Endodermal cell (in vitro differentiated cells): ENCODE data around the gene MYL10. TPM values are rescaled to one million over a fixed set of nuclear protein-coding genes. Genes with fewer than 3 reads are reported as not detected.

Source experiments
- DNase-seq: peaks from one replicate; pipeline ENCODE4 v3.0.0-alpha.2; 2017
- H3K27ac ChIP-seq: 2 replicates; pipeline ENCODE4 v1.5.1; 2013; ENCODE audit warnings: mild to moderate bottlenecking, low read depth, low read length, moderate library complexity
- H3K27me3 ChIP-seq: 2 replicates; pipeline ENCODE4 v1.6.1; 2013; ENCODE audit warnings: mild to moderate bottlenecking, low read length, moderate library complexity; ENCODE audit not compliant: insufficient read depth, control insufficient read depth, poor library complexity, severe bottlenecking
- H3K36me3 ChIP-seq: 2 replicates; pipeline ENCODE4 v1.7.0; 2013; ENCODE audit warnings: mild to moderate bottlenecking, low read length, moderate library complexity; ENCODE audit not compliant: control insufficient read depth, insufficient read depth
- H3K4me1 ChIP-seq: one replicate; pipeline ENCODE4 v1.7.0; 2013; ENCODE audit warnings: low read length; ENCODE audit not compliant: control insufficient read depth, insufficient read depth
- H3K4me3 ChIP-seq: 2 replicates; pipeline ENCODE4 v1.5.1; 2013; ENCODE audit warnings: mild to moderate bottlenecking, low read length, moderate library complexity
- H3K9ac ChIP-seq: 2 replicates; pipeline ENCODE4 v1.6.1; 2013; ENCODE audit warnings: mild to moderate bottlenecking, low read length, moderate library complexity; ENCODE audit not compliant: poor library complexity, severe bottlenecking; ENCODE audit errors: extremely low read depth
- H3K9me3 ChIP-seq: 2 replicates; pipeline ENCODE4 v1.6.1; 2013; ENCODE audit warnings: mild to moderate bottlenecking, low read length, moderate library complexity; ENCODE audit not compliant: control insufficient read depth
- H3K27ac Mint-ChIP-seq: 2 replicates; pipeline ENCODE4 v1.8.0; 2020; ENCODE audit warnings: mixed read lengths
- H3K27me3 Mint-ChIP-seq: 2 replicates; pipeline ENCODE4 v1.8.0; 2021; ENCODE audit warnings: mild to moderate bottlenecking, mixed read lengths; ENCODE audit not compliant: insufficient read depth
- H3K36me3 Mint-ChIP-seq: 2 replicates; pipeline ENCODE4 v1.8.0; 2020; ENCODE audit warnings: low read depth, mixed read lengths
- H3K4me1 Mint-ChIP-seq: 2 replicates; pipeline ENCODE4 v1.8.0; 2020; ENCODE audit warnings: mixed read lengths
- H3K4me3 Mint-ChIP-seq: 2 replicates; pipeline ENCODE4 v1.8.0; 2020; ENCODE audit warnings: mild to moderate bottlenecking, moderate library complexity, mixed read lengths
- H3K9me3 Mint-ChIP-seq: 2 replicates; pipeline ENCODE4 v1.8.0; 2020; ENCODE audit warnings: mild to moderate bottlenecking, mixed read lengths
- WGBS, 2 experiments: methylation state at CpG; one replicate each; pipeline versions ENCODE4 v1.1.5 to v1.1.7; 2013; ENCODE audit warnings: missing lambda C conversion rate in 2 of 2, mixed read lengths in 1 of 2; ENCODE audit not compliant: insufficient coverage in 1 of 2, insufficient read length in 1 of 2; 5-methylcytosine and 5-hydroxymethylcytosine counted together
- total RNA-seq, 2 donors: library from RNA; stranded (reverse); fragmentation: NEBNext Ultra II Directional in 1 of 2; extraction: Animal tissue kit (Norgen Biotek cat#: 25700) in 1 of 2; gene quantifications; 2 replicates in 1 of 2; 3 replicates in 1 of 2; pipeline ENCODE4 v1.2.1, GENCODE V29; 2021
- TF ChIP-seq, protein P1 (sequence below): fragments of 200-600 bp; sonication (generic); conservative IDR thresholded peaks from 2 replicates; pipeline ENCODE4 v1.5.0; 2021; ENCODE audit warnings: antibody characterized with exemption, mild to moderate bottlenecking

Gene MYL10
- total RNA-seq, 2 donors from 2014 or later, result not detected

DNA sequence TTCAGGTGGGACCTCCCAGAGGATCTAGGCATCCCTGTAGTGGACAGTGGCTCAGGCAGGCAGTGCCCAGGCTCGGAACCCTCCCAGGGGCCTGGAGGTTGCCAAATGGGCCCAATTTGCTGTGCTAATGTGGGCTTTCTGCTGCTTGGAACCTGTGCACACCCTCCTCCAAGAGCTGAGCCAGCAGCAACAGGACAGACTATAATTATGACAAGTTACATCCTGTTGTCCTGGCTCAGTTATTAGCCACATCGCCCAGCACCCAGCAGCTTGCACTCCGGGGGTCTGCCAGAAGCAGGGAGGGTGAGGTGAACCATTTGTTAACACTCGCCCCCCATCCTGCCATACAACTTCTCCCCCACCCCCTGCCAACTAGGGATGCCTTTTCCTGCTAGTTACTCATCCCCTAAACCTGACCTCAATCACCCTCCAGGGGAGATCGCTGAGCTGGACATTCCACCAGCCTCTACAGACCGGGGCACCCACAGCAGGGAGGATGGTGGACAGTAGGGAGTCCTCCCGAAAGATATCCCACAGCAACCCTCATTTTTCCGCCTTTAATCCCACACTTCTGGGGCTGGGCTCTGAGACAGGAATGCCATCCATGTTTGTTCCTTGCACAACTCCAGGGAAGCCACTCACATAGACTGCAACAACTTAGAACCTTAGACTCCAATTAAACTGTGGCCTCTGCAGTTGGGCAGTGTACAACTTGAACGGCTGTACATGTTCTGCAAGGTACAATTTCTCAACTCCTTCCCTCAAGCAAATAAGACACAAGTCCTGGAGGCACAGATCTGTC is 7.9 kb upstream of the MYL10 start:
- H3K9ac ChIP-seq, result no peak overlapping the region
- TF ChIP-seq, protein P1, sequence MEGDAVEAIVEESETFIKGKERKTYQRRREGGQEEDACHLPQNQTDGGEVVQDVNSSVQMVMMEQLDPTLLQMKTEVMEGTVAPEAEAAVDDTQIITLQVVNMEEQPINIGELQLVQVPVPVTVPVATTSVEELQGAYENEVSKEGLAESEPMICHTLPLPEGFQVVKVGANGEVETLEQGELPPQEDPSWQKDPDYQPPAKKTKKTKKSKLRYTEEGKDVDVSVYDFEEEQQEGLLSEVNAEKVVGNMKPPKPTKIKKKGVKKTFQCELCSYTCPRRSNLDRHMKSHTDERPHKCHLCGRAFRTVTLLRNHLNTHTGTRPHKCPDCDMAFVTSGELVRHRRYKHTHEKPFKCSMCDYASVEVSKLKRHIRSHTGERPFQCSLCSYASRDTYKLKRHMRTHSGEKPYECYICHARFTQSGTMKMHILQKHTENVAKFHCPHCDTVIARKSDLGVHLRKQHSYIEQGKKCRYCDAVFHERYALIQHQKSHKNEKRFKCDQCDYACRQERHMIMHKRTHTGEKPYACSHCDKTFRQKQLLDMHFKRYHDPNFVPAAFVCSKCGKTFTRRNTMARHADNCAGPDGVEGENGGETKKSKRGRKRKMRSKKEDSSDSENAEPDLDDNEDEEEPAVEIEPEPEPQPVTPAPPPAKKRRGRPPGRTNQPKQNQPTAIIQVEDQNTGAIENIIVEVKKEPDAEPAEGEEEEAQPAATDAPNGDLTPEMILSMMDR, result no peak
- H3K27ac ChIP-seq, result no peak overlapping the region
- Mint-ChIP-seq H3K4me1 (no peaks in the 10 kb centered on the region), H3K9me3 (peaks cover 4% of the 10 kb centered on the region), H3K4me3 (no peak overlapping the region), H3K27ac (no peak overlapping the region), H3K36me3 (no peaks in the 10 kb centered on the region), H3K27me3 (no peaks in the 10 kb centered on the region)
- no peaks in the 10 kb centered on the region for H3K36me3 ChIP-seq
- no peaks in the 10 kb centered on the region for H3K9me3 ChIP-seq
- no peak for DNase-seq
- H3K4me1 ChIP-seq, result no peaks in the 10 kb centered on the region
- 78 to 100% methylated on average over 2 to 9 of the region's 9 CpGs for WGBS, 2 experiments
- H3K27me3 ChIP-seq, result no peaks in the 10 kb centered on the region
- H3K4me3 ChIP-seq, result no peak overlapping the region

DNA sequence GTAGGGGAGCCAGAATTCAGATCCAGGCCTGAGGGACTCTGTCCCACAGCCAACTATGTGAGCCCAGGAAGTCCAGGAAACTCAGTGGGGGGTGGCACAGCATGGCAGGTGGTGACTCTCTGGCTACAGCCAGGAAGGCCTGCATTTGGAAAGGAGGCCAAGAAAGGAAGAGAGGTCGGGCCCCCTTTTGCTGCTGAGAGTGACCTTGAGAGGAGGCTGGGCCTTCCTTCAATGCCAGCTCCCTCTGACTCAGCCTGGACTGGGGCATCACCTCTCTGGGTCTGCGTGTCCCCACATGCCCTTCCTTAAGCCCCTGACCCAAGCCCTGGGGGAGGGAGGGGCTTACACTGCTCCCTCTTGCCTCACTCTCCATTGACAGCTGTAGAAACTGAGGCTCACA is 6.4 kb upstream of the MYL10 start:
- no peaks in the 10 kb centered on the region for H3K27me3 ChIP-seq
- H3K4me3 ChIP-seq, result no peak overlapping the region
- Mint-ChIP-seq H3K27ac (no peak overlapping the region), H3K9me3 (peaks cover 4% of the 10 kb centered on the region), H3K27me3 (no peaks in the 10 kb centered on the region), H3K4me1 (no peaks in the 10 kb centered on the region), H3K4me3 (no peak overlapping the region), H3K36me3 (no peaks in the 10 kb centered on the region)
- no peaks in the 10 kb centered on the region for H3K9me3 ChIP-seq
- TF ChIP-seq, protein P1, result no peak
- no peaks in the 10 kb centered on the region for H3K36me3 ChIP-seq
- no peak overlapping the region for H3K27ac ChIP-seq
- no peak for DNase-seq
- WGBS, 2 experiments, result 71 to 78% methylated on average over 1 to 2 of the region's 2 CpGs
- H3K4me1 ChIP-seq, result no peaks in the 10 kb centered on the region
- no peak overlapping the region for H3K9ac ChIP-seq

DNA sequence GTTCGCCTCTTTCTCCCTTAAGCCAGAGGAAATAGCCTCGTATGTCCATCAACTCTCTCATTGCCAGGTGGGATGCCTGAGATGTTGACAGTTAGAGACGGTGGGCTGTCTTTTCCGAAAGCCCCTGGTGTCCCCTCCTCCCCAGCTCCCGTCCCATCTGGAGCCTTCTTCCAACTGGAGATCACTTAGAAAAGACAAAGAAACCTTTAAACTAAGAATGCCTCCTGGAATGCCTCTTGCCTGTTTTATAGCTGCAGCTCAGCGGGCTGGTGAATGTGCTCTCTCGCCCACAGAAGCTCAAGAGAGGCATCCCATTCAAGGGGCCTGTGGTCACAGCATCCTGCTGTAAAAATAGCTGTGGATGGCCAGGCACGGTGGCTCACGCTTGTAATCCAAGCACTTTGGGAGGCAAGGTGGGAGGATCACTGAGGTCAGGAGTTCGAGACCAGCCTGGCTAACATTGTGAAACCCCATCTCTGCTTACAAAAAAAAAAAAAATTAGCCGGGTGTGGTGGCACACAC is 5.2 kb upstream of the MYL10 start:
- Mint-ChIP-seq H3K27me3 (no peaks in the 10 kb centered on the region), H3K4me3 (no peak overlapping the region), H3K4me1 (no peaks in the 10 kb centered on the region), H3K36me3 (no peaks in the 10 kb centered on the region), H3K27ac (no peak overlapping the region), H3K9me3 (peaks cover 4% of the 10 kb centered on the region)
- H3K36me3 ChIP-seq, result no peaks in the 10 kb centered on the region
- H3K9me3 ChIP-seq, result no peaks in the 10 kb centered on the region
- H3K4me3 ChIP-seq, result no peak overlapping the region
- no peaks in the 10 kb centered on the region for H3K4me1 ChIP-seq
- no peak overlapping the region for H3K9ac ChIP-seq
- H3K27ac ChIP-seq, result no peak overlapping the region
- DNase-seq, result no peak
- TF ChIP-seq, protein P1, result no peak
- no peaks in the 10 kb centered on the region for H3K27me3 ChIP-seq
- 90 to 91% methylated on average over 5 to 11 of the region's 11 CpGs for WGBS, 2 experiments
